Activated T-helper 2 cell treated with anti-CD3 and anti-CD28 coated beads, Interferon-gamma antibody, Interleukin-2, Interleukin-4, amounts not matched to agents 10 μg/mL and 5 μg/mL and 100 μg/mL, durations not matched to agents 14 hours and 24 hours and 36 hours (primary cell): ENCODE results near the gene GET4. TPM values are rescaled to one million over a fixed set of nuclear protein-coding genes. Genes with fewer than 3 reads are reported as not detected.

Experiments used
- DNase-seq: peaks from one replicate; pipeline ENCODE4 v3.0.0; 2021; ENCODE audit warnings: low spot score
- H3K27ac Mint-ChIP-seq: one replicate; pipeline ENCODE4 v1.8.0; 2021; ENCODE audit warnings: mixed read lengths
- H3K27me3 Mint-ChIP-seq: one replicate; pipeline ENCODE4 v1.8.0; 2021; ENCODE audit warnings: low read depth, mixed read lengths
- H3K36me3 Mint-ChIP-seq: one replicate; pipeline ENCODE4 v1.8.0; 2021; ENCODE audit warnings: low read depth, mixed read lengths
- H3K4me1 Mint-ChIP-seq: one replicate; pipeline ENCODE4 v1.8.0; 2021; ENCODE audit warnings: low read depth, mixed read lengths
- H3K4me3 Mint-ChIP-seq: one replicate; pipeline ENCODE4 v1.8.0; 2021; ENCODE audit warnings: low read depth, mild to moderate bottlenecking, moderate library complexity, mixed read lengths
- H3K9me3 Mint-ChIP-seq: one replicate; pipeline ENCODE4 v1.8.0; 2021; ENCODE audit warnings: mixed read lengths
- intact Hi-C: fragments of 100-400 bp; cut with micrococcal nuclease; formaldehyde crosslinking; loops from one replicate; pipeline ENCODE4 v1.15.1; 2023
- total RNA-seq: library from RNA; stranded (reverse); gene quantifications from 2 replicates; pipeline ENCODE4 v1.2.3, GENCODE V29; 2022

GET4 gene
- total RNA-seq, 1 donor from 2014 or later: 32.2 TPM

DNA sequence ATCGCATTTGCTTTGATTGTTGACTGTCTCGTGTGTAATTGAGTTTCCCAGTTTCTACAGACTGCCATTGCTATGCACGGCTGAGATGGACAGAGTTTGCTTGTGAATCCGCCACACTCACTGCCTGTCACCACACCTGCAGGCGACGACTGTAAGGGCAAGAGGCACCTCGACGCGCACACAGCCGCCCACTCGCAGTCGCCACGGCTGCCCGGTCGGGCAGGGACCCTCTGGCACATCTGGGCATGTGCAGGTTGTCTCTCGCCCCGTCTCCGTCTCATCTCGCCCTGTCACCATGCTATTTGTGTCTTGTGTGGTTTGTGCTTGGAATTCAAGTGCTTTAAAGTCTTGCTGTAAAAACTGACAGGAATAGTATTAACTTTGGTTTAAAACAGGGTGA lies 26.6 kb upstream of the GET4 start:
- H3K27ac Mint-ChIP-seq: no peak overlapping the region

DNA sequence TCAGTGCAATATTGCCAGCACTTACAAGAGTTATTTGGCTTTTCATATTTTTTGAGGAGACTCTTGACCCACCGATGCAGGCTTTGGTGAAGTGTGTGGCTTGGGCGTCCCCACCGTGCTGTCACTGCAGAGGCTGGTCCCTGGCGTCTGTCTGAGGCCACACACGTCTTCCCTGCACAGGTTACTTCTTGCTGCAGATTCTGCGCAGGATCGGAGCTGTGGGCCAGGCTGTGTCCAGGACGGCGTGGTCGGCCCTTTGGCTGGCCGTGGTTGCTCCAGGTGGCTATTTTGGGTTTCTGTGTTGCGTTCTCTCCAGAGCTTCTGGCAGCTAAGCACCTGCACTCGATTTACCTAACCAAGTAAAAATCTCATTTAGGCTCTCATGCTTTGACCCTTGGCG lies 25.1 kb upstream of the GET4 start:
- H3K4me1 Mint-ChIP-seq: no peaks in the 10 kb centered on the region
- H3K27ac Mint-ChIP-seq: no peak overlapping the region
- peaks cover 45% of the 10 kb centered on the region for H3K36me3 Mint-ChIP-seq
- no peak overlapping the region for H3K4me3 Mint-ChIP-seq
- intact Hi-C loops: no loop called here
- no peaks in the 10 kb centered on the region for H3K27me3 Mint-ChIP-seq
- DNase-seq: no peak
- no peaks in the 10 kb centered on the region for H3K9me3 Mint-ChIP-seq

More for the DNA sequence above, 26.6 kb upstream of the GET4 start:
- H3K27me3 Mint-ChIP-seq: no peaks in the 10 kb centered on the region
- no peaks in the 10 kb centered on the region for H3K9me3 Mint-ChIP-seq
- DNase-seq: no peak
- H3K4me1 Mint-ChIP-seq: no peaks in the 10 kb centered on the region
- H3K4me3 Mint-ChIP-seq: no peak overlapping the region
- peaks cover 39% of the 10 kb centered on the region for H3K36me3 Mint-ChIP-seq
- intact Hi-C loops: no loop called here

DNA sequence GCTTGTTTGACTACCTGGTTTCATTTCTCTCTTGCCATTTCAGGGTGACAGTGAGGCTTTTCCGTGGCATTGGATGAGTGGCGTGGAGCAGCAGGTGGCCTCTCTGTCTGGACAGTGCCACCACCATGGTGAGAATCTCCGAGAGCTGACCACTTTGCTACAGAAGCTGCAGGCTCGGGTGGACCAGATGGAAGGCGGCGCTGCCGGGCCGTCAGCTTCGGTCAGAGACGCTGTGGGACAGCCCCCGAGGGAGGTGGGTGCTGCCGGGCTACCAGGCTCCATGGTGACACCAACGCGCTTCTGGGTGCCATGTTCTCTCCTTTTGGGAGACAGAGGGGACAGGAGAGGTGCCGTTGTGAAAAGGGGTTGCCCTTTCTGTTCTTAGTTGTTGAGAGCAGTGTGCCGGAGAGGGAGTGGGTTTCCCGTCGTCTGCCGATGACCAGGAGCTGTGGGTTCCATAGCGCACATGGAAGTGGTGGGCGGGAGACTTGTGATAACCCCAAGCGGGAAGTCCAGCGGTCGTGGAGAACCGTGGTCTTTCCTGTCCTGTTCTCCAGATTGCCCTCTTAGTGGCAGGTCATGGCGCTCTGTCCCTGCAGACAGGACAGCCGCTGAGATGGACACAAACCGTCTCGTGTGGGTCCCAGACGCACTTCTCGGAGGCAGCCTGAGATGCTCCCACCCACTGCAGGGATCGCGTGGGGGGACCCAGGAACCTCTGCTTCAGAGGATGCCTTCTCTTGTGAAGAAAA lies 22.8 kb upstream of the GET4 start:
- Mint-ChIP-seq H3K4me3 (no peak overlapping the region), H3K27ac (no peak overlapping the region), H3K4me1 (no peaks in the 10 kb centered on the region), H3K36me3 (peaks cover 52% of the 10 kb centered on the region), H3K9me3 (no peaks in the 10 kb centered on the region), H3K27me3 (no peaks in the 10 kb centered on the region)
- DNase-seq: no peak
- intact Hi-C loops: no loop called here

DNA sequence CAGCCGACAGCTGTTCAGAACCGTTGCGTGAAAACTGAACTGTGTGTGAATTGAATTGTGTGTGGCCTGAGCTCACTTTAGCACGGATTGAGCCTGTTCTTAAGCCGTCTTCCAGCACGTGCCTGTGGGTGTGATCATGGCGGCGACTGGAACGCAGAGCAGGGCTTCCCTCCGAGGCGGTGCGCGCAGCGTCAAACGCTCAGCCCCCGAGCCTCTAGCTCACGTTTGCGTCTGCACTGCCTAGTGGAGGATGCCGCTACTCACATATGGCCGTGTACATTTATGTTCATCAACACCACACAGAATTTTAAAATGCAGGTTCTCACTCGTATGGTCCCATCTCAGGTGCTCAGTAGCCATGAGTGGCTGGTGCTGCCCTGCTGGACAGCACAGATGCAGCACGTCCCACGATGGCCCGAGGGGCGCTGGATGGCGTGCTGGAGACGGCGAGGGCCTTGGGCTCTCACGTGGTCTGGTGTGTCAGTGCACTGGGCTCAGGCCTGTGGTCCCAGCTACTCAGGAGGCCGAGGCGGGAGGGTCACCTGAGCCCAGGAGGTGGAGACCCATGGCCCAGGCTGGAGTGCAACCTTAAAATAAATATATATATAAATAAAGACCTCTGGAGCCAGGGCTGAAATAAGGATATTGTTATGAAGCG lies 22.1 kb upstream of the GET4 start:
- intact Hi-C loops: no loop called here
- Mint-ChIP-seq H3K9me3 (no peaks in the 10 kb centered on the region), H3K27ac (no peak overlapping the region), H3K27me3 (no peaks in the 10 kb centered on the region), H3K4me1 (no peaks in the 10 kb centered on the region), H3K36me3 (peaks cover 51% of the 10 kb centered on the region), H3K4me3 (no peak overlapping the region)
- no peak for DNase-seq

DNA sequence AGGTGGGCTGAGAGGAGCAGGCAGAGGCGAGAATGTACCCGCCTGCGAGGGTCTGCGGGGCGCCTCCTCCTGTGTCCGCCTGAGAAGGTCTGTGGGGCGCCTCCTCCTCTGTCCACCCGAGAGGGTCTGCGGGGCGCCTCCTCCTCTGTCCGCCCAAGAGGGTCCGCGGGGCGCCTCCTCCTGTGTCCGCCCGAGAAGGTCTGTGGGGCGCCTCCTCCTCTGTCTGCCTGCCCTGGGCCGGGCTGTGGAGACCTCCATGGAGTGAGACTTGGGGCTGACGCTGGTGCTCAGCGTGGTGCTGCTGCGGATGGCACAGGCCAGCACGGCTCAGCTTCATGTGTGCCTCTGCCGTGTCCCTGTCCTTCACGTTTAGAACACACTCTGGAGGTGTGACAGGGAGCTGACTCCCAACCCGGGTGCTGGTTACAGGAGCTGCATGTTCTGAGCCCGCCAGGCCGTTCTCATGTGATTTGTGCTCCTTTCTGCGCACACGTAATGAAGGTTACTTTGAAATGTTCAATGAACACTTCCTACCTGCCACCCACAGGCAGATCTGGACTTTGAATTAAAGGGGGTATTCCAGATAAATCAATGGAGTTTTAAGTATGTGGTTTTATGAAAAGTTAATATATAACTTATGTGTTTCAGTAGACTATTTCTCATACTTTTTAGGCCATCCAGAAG lies 20.5 kb upstream of the GET4 start:
- no peak for DNase-seq
- H3K27ac Mint-ChIP-seq: no peak overlapping the region
- intact Hi-C loops: no loop called here
- H3K27me3 Mint-ChIP-seq: no peaks in the 10 kb centered on the region
- H3K9me3 Mint-ChIP-seq: no peaks in the 10 kb centered on the region
- H3K36me3 Mint-ChIP-seq: peaks cover 56% of the 10 kb centered on the region
- no peaks in the 10 kb centered on the region for H3K4me1 Mint-ChIP-seq
- H3K4me3 Mint-ChIP-seq: no peak overlapping the region

DNA sequence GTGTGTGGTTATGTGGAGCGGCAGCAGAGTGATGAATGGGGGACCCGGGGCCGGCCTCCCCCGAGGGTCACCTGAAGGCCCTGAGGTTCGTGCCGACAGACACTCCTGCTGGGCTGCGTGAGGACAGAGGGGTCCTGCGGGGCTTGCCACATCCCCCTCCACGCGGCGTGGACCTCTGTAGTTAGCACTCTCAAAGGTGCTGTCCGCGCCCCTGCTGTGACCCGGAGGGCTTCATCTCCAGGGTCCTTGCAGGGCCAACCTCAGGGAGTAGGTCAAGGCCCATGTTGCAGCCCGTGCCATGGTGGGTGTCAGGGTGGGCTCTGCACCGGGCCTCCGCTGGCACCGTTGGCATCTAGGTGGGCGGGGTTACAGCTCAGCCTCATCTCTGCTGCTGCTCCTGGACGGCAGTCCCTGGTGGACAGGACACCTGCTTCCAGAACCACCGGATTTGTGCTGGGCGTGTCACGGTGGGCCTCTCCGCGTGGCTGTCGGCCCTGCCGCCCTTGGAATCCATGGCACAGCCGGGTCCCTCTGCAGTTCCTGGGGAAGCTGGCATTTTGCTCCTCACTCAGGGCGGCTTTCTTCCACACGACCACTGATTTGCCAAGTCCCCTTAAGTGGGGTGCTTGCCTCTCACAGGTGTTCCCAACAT lies 19.8 kb upstream of the GET4 start:
- no peak overlapping the region for H3K4me3 Mint-ChIP-seq
- no peaks in the 10 kb centered on the region for H3K4me1 Mint-ChIP-seq
- no peaks in the 10 kb centered on the region for H3K27me3 Mint-ChIP-seq
- H3K27ac Mint-ChIP-seq: no peak overlapping the region
- H3K36me3 Mint-ChIP-seq: peaks cover 61% of the 10 kb centered on the region
- no peaks in the 10 kb centered on the region for H3K9me3 Mint-ChIP-seq
- intact Hi-C loops: no loop called here
- no peak for DNase-seq

DNA sequence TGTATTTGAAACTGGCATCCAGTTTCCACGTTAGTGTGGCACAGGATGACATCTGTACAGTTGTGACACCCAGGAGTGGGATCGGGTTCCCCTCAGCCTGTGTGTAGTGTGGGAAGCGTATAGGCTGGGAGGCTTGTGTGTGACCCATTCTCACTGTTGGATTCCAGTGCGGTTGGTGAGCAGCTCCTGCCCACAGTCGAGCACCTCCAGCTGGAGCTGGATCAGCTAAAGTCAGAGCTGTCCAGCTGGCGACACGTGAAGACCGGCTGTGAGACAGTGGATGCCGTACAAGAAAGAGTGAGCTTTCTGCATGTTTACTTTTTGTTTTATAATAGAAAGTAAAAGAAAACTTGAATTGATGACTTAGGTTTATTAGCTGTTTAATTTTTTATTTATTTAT lies 18.7 kb upstream of the GET4 start:
- intact Hi-C loops: no loop called here
- H3K27me3 Mint-ChIP-seq: no peaks in the 10 kb centered on the region

DNA sequence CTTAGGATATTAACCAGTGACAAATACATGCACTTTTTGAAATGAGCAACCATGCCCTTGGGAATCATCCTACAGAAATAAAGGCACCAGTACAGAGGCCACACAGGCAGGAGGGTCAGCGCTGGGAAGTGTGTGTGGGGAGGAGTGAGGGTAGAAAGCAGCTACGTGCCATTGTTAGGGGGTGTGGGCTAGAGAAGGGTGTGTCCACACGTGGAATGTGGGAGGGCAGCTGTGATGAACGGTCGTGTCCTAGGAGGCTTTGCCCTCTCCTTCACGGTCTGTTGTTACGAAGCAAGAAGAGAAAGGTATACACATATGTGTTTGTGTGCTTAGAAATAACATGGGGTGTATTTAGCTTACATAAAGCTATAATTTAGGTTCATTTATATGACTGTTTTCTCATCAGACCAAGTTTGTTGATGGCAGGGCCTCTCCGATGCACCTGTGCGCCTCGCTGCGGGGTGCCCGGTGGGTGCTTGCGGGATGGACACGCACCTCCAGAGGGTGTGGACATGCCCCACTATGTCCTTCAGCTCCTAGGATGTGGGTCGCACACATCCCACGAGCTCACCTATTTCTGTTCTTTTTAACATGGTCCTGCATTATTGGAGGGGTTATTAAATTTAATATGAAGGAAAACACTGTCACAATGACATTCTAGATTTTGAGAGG lies 16.9 kb upstream of the GET4 start:
- Mint-ChIP-seq H3K27ac (no peak overlapping the region), H3K9me3 (no peaks in the 10 kb centered on the region), H3K4me3 (no peak overlapping the region), H3K4me1 (no peaks in the 10 kb centered on the region), H3K36me3 (peaks cover 64% of the 10 kb centered on the region), H3K27me3 (no peaks in the 10 kb centered on the region)
- intact Hi-C loops: no loop called here
- DNase-seq: no peak

More for the DNA sequence above, 18.7 kb upstream of the GET4 start:
- Mint-ChIP-seq H3K4me3 (no peak overlapping the region), H3K27ac (no peak overlapping the region), H3K4me1 (no peaks in the 10 kb centered on the region), H3K36me3 (peaks cover 69% of the 10 kb centered on the region), H3K9me3 (no peaks in the 10 kb centered on the region)
- DNase-seq: no peak

DNA sequence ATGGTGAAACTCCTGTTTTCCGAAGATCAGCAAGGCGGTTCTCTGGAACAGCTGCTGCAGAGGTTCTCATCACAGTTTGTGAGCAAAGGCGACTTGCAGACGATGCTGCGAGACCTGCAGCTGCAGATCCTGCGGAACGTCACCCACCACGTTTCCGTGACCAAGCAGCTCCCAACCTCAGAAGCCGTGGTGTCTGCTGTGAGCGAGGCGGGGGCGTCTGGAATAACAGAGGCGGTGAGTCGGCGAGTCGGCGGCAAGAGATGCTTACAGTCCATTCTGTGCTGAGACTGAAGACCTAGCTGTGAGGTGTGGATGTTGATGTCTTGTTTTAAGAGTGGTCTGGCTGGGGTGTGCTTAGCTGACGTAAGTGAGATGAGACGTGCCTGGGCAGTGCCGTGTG lies 16.2 kb upstream of the GET4 start:
- intact Hi-C loops: no loop called here
- Mint-ChIP-seq H3K4me3 (no peak overlapping the region), H3K27me3 (no peaks in the 10 kb centered on the region), H3K36me3 (peaks cover 64% of the 10 kb centered on the region), H3K9me3 (no peaks in the 10 kb centered on the region), H3K27ac (no peak overlapping the region), H3K4me1 (no peaks in the 10 kb centered on the region)
- DNase-seq: no peak

DNA sequence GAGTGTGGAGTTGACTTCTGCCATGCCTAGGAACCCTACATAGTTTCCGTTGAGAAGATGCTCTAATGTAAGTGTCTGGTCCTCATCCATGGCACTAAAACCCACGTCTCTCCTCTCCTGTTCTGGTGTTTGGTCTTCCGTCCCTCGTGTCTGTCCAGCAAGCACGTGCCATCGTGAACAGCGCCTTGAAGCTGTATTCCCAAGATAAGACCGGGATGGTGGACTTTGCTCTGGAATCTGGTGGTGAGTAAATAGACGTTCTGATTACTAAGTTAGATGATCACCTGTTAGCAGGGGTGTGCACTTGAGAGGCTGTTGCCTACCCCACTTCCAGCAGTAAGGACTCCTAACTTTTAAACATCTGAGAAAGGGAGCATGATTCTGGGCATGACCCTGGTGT lies 15.1 kb upstream of the GET4 start:
- Mint-ChIP-seq H3K27ac (no peak overlapping the region), H3K36me3 (peaks cover 65% of the 10 kb centered on the region)

DNA sequence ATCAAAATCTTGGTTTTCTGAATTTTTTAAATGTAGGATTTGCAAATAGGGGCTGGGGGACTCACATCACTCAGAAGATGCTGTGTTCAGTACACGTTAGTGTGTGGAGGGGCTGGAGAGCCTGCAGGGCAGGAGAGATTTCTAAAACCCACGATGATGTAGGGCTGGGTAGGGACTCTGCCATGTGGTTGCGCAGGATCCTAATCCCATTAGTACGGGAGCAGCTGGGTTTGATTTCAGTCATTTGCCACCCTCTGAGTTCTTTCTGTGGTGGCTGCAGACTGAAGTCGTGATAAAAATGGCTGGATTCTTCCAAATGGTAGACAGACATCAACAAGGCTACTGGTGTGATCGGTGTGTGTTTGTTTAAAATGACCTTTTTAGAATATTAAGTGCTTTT lies 14.2 kb upstream of the GET4 start:
- peaks cover 65% of the 10 kb centered on the region for H3K36me3 Mint-ChIP-seq
- no peaks in the 10 kb centered on the region for H3K27me3 Mint-ChIP-seq

More for the DNA sequence above, 15.1 kb upstream of the GET4 start:
- Mint-ChIP-seq H3K9me3 (no peaks in the 10 kb centered on the region), H3K4me1 (no peaks in the 10 kb centered on the region), H3K27me3 (no peaks in the 10 kb centered on the region), H3K4me3 (no peak overlapping the region)
- intact Hi-C loops: no loop called here
- no peak for DNase-seq

DNA sequence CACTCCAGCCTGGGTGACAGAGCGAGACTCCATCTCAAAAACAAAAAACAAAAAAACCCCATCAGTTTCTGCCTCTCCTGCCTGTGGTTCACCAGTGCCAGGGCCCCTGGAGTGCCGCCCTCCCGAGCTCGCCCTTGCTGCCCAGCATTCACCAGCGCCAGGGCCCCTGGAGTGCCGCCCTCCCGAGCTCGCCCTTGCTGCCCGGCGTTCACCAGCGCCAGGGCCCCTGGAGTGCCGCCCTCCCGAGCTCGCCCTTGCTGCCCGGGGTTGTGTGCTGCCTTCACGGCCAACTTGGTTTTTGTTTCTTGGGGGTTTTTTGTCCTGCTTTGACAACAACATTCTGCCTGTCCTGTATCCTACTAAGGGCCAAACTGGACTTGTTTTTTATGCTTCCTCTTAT lies 13.2 kb upstream of the GET4 start:
- intact Hi-C loops: no loop called here
- Mint-ChIP-seq H3K27me3 (no peaks in the 10 kb centered on the region), H3K36me3 (peaks cover 63% of the 10 kb centered on the region), H3K4me3 (no peak overlapping the region), H3K27ac (no peak overlapping the region), H3K9me3 (no peaks in the 10 kb centered on the region), H3K4me1 (no peaks in the 10 kb centered on the region)
- no peak for DNase-seq

More for the DNA sequence above, 14.2 kb upstream of the GET4 start:
- Mint-ChIP-seq H3K9me3 (no peaks in the 10 kb centered on the region), H3K4me3 (no peak overlapping the region), H3K4me1 (no peaks in the 10 kb centered on the region), H3K27ac (no peak overlapping the region)
- DNase-seq: no peak
- intact Hi-C loops: no loop called here
